MM.1S (cell line): ENCODE results near the gene UTF1.

ENCODE experiments used
- DNase-seq: peaks from one replicate; pipeline ENCODE4 v3.0.0-alpha.2; 2015
- H2AFZ ChIP-seq: fragments of 300-600 bp; sonication (generic); 2 replicates; pipeline ENCODE4 v1.6.0; 2016; ENCODE audit warnings: antibody characterized with exemption, low read length
- H3F3A ChIP-seq: fragments of 300-600 bp; sonication (generic); 2 replicates; pipeline ENCODE4 v1.6.1; 2016; ENCODE audit warnings: mild to moderate bottlenecking, antibody characterized with exemption, low read length, moderate library complexity, mixed read lengths; ENCODE audit not compliant: insufficient read depth
- H3K27ac ChIP-seq: fragments of 300-600 bp; sonication (generic); 2 replicates; pipeline ENCODE4 v1.5.1; 2016; ENCODE audit warnings: mild to moderate bottlenecking, low read length
- H3K27me3 ChIP-seq: fragments of 300-600 bp; sonication (generic); replicated peaks from 2 replicates; pipeline ENCODE4 v1.6.0; 2016; ENCODE audit warnings: low read length; ENCODE audit not compliant: insufficient read depth
- H3K36me3 ChIP-seq: fragments of 300-600 bp; sonication (generic); replicated peaks from 2 replicates; pipeline ENCODE4 v1.6.1; 2016; ENCODE audit warnings: mild to moderate bottlenecking, low read length, mixed read lengths; ENCODE audit not compliant: insufficient read depth
- H3K4me1 ChIP-seq: fragments of 300-600 bp; sonication (generic); 2 replicates; pipeline ENCODE4 v1.6.1; 2016; ENCODE audit warnings: low read length, mixed read lengths
- H3K4me2 ChIP-seq: fragments of 300-600 bp; sonication (generic); 2 replicates; pipeline ENCODE4 v1.6.0; 2016; ENCODE audit warnings: low read depth, low read length
- H3K4me3 ChIP-seq: fragments of 300-600 bp; sonication (generic); 2 replicates; pipeline ENCODE4 v1.5.1; 2016; ENCODE audit warnings: low read length, mixed read lengths
- H3K79me2 ChIP-seq: fragments of 300-600 bp; sonication (generic); 2 replicates; pipeline ENCODE4 v1.6.1; 2016; ENCODE audit warnings: mixed run types, low read length, mixed read lengths
- H3K9ac ChIP-seq: fragments of 300-600 bp; sonication (generic); 2 replicates; pipeline ENCODE4 v1.6.1; 2016; ENCODE audit warnings: low read length, mixed read lengths
- H3K9me2 ChIP-seq: fragments of 300-600 bp; sonication (generic); replicated peaks from 2 replicates; pipeline ENCODE4 v1.6.1; 2016; ENCODE audit warnings: mild to moderate bottlenecking, low read length, mixed read lengths; ENCODE audit not compliant: insufficient read depth
- H3K9me3 ChIP-seq: fragments of 300-600 bp; sonication (generic); replicated peaks from 2 replicates; pipeline ENCODE4 v1.6.1; 2016; ENCODE audit warnings: mild to moderate bottlenecking, low read length, mixed read lengths; ENCODE audit not compliant: insufficient read depth
- H4K20me1 ChIP-seq: fragments of 300-600 bp; sonication (generic); 2 replicates; pipeline ENCODE4 v1.6.1; 2016; ENCODE audit warnings: mild to moderate bottlenecking, low read length, moderate library complexity, mixed read lengths; ENCODE audit not compliant: insufficient read depth
- EZH2 ChIP-seq: fragments of 300-600 bp; sonication (generic); optimal IDR thresholded peaks from 2 replicates; pipeline ENCODE3; 2017; ENCODE audit warnings: low read depth, mild to moderate bottlenecking, antibody characterized with exemption, low read length, mixed read lengths
- EZH2phosphoT487 ChIP-seq: fragments of 300-600 bp; sonication (generic); IDR thresholded peaks from 2 replicates; pipeline ENCODE4 v1.6.1; 2018; ENCODE audit warnings: antibody characterized with exemption, low read length
- TF ChIP-seq, protein P1 (sequence below): fragments of 300-600 bp; sonication (generic); IDR thresholded peaks from 2 replicates; pipeline ENCODE4 v1.5.1; 2016; ENCODE audit warnings: antibody characterized with exemption, low read length, mixed read lengths

The UTF1 gene

GRCh38 chr10:133207627-133208026, 22.4 kb upstream of the UTF1 start:
- Histone ChIP-seq H3F3A (no peaks in the 10 kb centered on the region), H3K36me3 (no peaks in the 10 kb centered on the region), H4K20me1 (no peaks in the 10 kb centered on the region), H2AFZ (no peak overlapping the region), H3K9ac (no peak overlapping the region), H3K9me2 (no peaks in the 10 kb centered on the region), H3K9me3 (no peaks in the 10 kb centered on the region), H3K79me2 (no peaks in the 10 kb centered on the region), H3K27me3 (peaks cover 49% of the 10 kb centered on the region), H3K4me1 (no peaks in the 10 kb centered on the region), H3K27ac (no peak overlapping the region), H3K4me2 (no peak overlapping the region), H3K4me3 (no peak overlapping the region)
- DNase-seq: no peak
- no peak for TF ChIP-seq EZH2phosphoT487
- TF ChIP-seq, protein P1, sequence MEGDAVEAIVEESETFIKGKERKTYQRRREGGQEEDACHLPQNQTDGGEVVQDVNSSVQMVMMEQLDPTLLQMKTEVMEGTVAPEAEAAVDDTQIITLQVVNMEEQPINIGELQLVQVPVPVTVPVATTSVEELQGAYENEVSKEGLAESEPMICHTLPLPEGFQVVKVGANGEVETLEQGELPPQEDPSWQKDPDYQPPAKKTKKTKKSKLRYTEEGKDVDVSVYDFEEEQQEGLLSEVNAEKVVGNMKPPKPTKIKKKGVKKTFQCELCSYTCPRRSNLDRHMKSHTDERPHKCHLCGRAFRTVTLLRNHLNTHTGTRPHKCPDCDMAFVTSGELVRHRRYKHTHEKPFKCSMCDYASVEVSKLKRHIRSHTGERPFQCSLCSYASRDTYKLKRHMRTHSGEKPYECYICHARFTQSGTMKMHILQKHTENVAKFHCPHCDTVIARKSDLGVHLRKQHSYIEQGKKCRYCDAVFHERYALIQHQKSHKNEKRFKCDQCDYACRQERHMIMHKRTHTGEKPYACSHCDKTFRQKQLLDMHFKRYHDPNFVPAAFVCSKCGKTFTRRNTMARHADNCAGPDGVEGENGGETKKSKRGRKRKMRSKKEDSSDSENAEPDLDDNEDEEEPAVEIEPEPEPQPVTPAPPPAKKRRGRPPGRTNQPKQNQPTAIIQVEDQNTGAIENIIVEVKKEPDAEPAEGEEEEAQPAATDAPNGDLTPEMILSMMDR: no peak
- TF ChIP-seq EZH2: no peak

DNA sequence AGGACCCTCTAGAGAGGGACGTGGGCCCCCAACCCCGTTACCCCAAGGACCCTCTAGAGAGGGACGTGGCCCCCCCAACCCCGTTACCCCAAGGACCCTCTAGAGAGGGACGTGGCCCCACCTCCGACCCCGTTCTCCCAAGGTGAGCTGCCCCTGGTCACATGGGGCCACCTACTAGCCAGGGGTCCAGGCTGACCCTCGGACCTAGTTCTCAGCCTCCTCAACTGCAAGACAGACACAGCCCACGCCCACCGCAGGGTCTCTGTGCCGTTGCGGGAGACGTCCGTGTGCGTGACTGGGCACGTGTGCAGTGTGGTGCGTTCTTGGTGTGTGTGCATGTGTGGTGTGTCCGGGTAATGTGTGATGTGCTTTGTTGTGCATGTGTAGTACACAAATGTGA, 21.6 kb upstream of the UTF1 start:
- Histone ChIP-seq H3K4me1 (no peaks in the 10 kb centered on the region), H3F3A (no peaks in the 10 kb centered on the region), H3K27me3 (peaks cover 42% of the 10 kb centered on the region), H3K4me3 (no peak overlapping the region), H3K27ac (no peak overlapping the region), H4K20me1 (no peaks in the 10 kb centered on the region), H3K4me2 (no peak overlapping the region), H3K9me2 (no peaks in the 10 kb centered on the region), H3K9ac (no peak overlapping the region), H3K36me3 (no peaks in the 10 kb centered on the region), H3K9me3 (no peaks in the 10 kb centered on the region), H2AFZ (no peak overlapping the region), H3K79me2 (no peaks in the 10 kb centered on the region)
- TF ChIP-seq EZH2phosphoT487: no peak
- TF ChIP-seq, protein P1: no peak
- no peak for TF ChIP-seq EZH2
- DNase-seq: no peak

DNA sequence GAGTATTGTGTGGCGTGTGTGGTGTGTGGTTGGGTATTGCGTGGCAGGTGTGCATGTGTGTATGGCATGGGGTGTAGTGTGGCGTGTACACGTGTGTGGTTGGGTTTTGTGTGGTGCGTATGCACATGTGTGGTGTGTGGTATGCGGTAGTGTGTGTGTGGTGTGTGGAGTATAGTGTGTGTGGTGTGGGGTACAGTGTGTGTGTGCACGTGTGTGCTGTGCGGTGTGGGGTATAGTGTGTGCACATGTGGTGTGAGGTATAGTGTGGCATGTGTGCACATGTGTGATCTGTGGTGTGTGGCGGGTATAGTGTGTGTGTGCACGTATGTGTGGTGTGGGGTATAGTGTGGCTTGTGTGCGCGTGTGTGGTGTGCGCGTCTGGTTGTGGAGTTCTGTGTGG, 20.9 kb upstream of the UTF1 start:
- H3K36me3 ChIP-seq: no peaks in the 10 kb centered on the region
- H2AFZ ChIP-seq: no peak overlapping the region
- H3K9ac ChIP-seq: no peak overlapping the region
- H3K4me2 ChIP-seq: no peak overlapping the region
- DNase-seq: no peak
- H4K20me1 ChIP-seq: no peaks in the 10 kb centered on the region
- no peaks in the 10 kb centered on the region for H3K9me3 ChIP-seq
- no peaks in the 10 kb centered on the region for H3K4me1 ChIP-seq
- TF ChIP-seq, protein P1: no peak
- no peak for TF ChIP-seq EZH2phosphoT487
- TF ChIP-seq EZH2: no peak
- H3K27me3 ChIP-seq: peaks cover 36% of the 10 kb centered on the region
- H3K79me2 ChIP-seq: no peaks in the 10 kb centered on the region
- no peak overlapping the region for H3K27ac ChIP-seq
- no peaks in the 10 kb centered on the region for H3F3A ChIP-seq
- H3K9me2 ChIP-seq: no peaks in the 10 kb centered on the region
- H3K4me3 ChIP-seq: no peak overlapping the region

DNA sequence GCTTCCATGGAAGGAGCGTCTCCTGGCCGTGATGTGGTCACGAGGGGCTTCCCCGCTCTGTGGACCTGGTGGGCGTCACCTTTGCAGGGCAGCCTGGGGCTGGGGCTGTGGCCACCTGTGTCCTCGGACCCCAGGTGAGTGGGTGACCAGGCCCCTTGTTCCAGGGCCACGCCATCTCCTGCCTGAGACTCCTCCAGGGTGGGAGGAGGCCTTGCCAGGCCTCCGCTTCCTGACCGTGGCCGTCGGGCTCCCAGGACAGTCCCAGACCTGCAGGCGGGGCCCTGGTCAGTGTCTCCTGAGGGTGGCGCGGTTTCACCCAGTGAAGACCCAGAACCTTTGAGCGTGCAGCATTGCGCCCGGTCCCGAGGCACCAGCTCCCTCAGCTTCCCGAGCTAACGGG, 20.4 kb upstream of the UTF1 start:
- no peaks in the 10 kb centered on the region for H3K9me2 ChIP-seq
- no peaks in the 10 kb centered on the region for H3K9me3 ChIP-seq
- H3K27me3 ChIP-seq: peaks cover 31% of the 10 kb centered on the region
- no peak for DNase-seq
- no peak overlapping the region for H3K27ac ChIP-seq
- no peaks in the 10 kb centered on the region for H4K20me1 ChIP-seq
- TF ChIP-seq, protein P1: no peak
- TF ChIP-seq EZH2 (no peak), EZH2phosphoT487 (no peak)
- no peak overlapping the region for H3K4me2 ChIP-seq
- H3K4me3 ChIP-seq: no peak overlapping the region
- no peaks in the 10 kb centered on the region for H3K4me1 ChIP-seq
- H3K79me2 ChIP-seq: no peaks in the 10 kb centered on the region
- no peak overlapping the region for H3K9ac ChIP-seq
- H3K36me3 ChIP-seq: no peaks in the 10 kb centered on the region
- H3F3A ChIP-seq: no peaks in the 10 kb centered on the region
- H2AFZ ChIP-seq: no peak overlapping the region
